ENCODE results near the gene CUL3. TPM values are rescaled to one million over a fixed set of nuclear protein-coding genes. Genes with fewer than 3 reads are reported as not detected.
"Not testable (repeated sequence)": the region's sequence is repeated elsewhere in the genome, so short reads cannot be mapped to it uniquely, and the experiment has no call there.

The CUL3 gene
- 67.6 and 77.2 TPM in 2 replicates for total RNA-seq (2014; rRNA removed; shearing (Covaris generic))
- 63.0 and 69.9 TPM in 2 replicates for polyA plus RNA-seq (2015; cell fraction: cytosol; rRNA removed)
- 45.4 and 45.7 TPM in 2 replicates for polyA plus RNA-seq (2015; cell fraction: nucleus; rRNA removed)

DNA sequence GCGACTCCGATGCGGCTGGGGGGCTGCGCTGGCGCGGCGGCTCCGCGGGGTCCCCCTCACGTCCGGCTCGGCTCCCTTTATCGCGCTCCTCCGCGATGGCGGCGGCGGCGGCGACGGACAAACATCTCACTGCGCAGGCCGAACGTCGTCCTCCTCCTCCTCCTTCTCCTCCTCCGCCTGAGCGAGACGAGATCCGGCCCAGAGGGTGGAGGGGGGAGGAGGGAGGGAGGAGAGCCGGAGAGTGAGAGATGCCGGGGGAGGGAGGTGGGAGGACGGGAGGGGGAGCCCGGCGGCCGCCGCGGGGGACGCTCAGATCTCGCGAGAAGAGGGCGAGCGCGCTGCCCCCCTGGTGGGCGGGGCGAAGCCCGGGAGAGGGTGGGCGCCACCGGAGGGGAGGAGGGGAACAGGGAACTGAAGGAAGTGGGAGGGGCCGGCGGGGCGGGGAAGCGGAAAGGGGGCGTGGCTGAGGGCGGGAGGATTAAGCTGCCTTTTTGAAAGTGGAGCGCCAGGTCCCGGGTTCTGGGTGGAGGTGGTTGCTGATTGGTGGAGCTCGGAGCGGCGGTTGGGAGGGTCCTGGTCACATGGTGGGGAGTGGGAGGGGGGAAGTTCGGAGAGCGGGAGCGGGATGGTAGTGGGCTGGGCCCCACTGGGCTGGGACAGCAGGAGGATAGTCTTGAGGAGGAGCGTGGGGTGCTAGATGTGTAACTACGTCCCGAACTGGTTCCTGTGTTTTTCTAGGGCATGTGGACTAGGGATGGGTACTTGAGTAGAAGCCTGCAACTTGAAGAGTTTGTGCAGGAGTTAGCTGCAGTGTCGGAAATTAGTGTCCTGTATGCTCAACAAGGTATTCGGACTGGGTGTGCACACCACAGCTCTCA lies at the start of gene CUL3:
Gene CUL3, minus strand, starts transcription at position 153 of the 878 bp plus-strand sequence. CDS start 354 bp downstream, outside the sequence.
- DNase-seq (ENCODE audit: low read depth) = peak; percentile 96

DNA sequence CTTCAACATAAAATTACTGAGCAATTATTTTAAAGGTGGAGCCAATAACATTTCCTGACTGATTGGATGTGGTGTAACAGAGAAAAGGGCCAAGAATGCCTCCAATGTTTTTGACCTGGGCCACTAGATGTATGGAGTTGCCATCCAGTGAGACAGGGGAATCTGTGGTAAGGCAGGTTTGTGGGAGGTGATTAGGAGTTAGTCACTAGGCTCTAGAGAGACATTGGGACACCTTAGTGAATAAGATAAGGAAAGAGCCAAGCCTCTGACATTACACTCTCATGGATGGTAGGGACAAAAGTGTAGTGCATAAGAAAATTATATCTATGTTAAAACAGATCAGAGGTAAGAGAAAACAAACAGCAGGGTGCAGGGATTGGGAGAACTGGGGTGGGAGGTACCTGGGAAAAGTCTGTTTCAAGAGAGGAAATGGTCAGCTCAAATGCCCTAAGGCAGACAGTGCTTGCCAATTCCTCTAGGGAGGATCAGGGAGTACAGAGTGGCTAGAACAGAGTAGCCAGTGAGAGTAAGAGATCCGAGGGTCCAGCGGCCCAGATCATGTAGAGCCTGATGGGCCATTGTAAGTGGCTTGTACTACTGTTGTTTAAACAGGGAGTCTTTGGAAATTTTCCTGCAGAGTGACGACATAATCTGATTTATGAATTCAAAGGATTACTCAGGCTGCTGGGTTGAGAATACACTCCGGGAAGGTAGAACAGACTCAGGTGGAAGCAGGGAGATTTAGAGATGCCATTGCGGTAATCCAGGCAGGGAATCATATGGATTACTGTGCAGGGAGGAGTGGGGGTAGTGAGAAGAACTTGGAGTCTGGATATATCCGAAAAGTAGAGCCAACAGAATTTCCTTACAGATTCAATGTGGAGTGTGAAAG lies 45.7 kb upstream of the CUL3 start:
- DNase-seq (ENCODE audit: low read depth) = no peak

DNA sequence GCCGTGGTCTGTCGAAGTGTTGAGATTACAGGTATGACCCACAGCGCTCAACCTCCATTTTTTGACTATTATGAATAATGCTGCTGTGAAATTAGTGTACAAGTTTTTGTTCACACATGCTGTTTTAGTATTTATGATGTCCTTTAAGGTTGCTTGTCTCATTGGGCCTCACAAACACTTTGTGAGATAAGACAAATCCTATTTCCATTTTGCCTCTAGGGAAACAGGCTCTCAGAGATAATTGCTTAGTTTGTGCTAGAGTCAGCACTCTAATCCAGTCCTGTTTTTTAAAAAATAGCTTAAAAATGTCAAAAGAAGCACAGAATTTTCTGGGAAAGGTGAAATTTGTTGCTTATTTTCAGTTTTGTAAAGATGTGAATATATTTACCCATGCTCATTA lies 43.3 kb upstream of the CUL3 start:
- no peak for DNase-seq (ENCODE audit: low read depth)

DNA sequence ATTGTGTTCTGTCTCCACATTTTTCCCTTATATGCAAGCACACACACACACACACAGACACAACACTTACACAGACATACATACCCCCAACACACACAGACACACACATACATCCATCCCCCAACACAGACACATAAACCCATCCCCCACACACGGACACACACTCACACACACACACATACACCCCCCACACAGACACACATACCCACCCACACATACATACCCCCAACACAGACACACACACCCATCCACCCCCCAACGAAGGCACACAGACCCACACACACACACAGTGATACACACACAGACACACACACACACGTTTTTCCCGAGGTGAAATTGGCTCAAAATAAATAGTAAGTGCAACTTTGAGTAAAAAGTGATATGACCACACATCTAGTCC lies 41.6 kb upstream of the CUL3 start:
- no peak for DNase-seq (ENCODE audit: low read depth)

DNA sequence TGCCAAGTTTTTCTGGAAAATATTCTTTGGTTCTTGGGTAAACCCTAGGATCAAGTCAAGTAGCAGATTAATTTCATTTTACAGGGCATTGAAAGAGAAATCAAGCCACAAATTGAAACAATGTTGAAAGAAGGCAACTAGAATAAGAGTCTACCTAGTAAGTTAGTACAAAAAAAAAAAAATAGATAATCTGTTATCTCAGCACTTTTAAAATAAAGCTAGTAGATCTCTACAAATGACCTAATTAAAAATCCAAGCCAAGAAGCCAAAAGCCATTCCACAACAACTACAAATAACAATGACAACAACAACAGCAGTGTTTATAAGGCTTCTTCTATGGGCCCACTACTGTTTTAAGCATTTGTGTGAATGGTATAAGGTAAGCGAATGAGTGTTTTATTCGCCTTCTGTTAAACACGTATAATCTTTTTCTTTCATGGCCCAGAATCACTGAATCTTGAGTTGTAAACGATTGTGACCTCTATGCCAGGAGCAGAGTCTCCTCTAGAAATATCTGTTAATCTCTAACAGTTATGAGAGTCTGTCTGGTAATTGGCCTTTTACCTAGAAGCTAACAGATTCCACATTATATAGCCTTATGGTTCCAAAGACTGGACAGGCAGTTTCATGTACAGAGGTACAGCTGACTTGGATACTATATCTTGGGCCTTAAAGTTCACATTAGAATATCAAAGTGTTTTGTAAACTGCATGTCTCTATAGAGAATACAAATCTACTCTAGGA lies 28.6 kb upstream of the CUL3 start:
- no peak for DNase-seq (ENCODE audit: low read depth)

DNA sequence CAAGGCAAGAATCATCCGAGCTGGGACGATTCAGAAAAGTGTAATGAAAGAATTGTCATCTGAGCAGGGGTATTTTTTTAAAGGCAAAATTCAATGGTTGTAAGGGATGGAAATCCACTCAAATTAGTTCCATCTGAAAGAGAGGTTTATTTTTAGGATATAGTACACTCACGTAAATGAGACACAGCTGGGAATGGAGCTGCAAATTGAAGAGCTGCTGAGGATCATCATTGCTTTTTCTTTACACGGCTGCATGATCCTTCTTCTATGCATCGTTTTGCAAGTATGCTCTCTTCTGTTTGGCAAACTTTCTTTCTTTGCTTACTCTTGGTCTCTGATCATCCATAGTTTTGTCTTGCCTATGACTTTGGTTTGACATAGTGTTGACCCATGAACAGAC lies 27.4 kb upstream of the CUL3 start:
- no peak for DNase-seq (ENCODE audit: low read depth)

DNA sequence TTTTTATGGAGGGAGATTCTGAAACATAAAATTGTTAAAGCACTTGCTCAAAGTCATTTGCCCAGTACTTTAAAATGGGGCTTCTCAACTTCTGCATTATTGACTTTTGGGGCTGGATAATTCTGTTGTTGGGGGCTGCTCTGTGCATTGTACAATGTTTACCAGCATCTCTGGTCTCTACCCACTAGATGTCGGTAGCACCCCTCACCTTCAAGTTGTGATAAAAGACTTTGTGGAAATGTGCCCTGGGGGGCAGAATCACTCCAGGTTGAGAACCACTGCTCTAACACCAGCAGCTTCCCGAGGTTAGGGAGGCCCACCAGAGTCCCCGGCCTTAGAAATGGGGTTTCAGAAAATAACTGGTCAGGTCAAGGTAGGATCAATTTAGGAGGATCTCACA lies 26.8 kb upstream of the CUL3 start:
- no peak for DNase-seq (ENCODE audit: low read depth)

DNA sequence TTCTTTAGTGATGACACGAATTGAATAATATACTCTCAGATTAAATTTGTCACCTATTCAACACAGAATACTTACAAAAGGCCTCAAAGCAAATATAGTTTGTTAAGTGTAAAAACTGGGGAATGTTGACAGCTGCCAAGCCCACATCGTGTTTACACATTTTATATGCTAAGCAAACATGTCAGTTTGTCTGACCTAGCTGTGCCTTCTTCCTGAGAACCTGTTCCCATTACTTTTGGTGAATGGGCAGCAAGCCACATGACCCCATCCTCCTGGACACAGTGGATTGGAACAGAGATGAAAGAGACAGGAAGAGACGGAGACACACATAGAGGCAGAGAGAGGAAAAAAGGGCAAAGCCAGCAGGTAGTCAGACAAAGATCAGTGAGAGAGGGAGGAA lies 22.9 kb upstream of the CUL3 start:
- DNase-seq (ENCODE audit: low read depth) = no peak

DNA sequence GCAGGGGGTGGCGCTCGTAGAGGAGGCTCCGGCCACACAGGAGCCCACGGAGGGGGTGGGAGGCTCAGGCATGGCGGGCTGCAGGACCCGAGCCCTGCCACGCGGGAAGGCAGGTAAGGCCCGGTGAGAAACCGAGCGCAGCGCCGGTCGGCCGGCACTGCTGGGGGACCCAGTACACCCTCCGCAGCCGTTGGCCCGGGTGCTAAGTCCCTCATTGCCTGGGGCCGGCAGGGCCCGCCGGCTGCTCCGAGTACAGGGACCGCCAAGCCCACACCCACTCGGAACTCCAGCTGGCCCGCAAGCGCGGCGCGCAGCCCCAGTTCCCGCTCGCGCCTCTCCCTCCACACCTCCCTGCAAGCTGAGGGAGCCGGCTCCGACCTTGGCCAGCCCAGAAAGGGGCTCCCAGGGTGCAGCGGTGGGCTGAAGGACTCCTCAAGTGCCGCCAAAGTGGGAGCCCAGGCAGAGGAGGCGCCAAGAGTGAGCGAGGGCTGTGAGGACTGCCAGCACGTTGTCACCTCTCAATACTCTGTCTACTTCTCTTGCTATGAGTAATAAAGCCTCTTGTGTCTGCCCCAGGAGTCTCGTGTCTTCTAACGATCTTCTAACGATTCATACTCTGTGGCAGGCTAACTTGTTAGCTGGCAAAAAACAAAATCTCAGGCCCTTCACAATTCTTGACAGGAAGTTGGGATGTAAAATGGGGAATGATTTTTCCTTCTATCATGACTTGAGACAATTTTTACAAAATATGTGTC lies 18.8 kb upstream of the CUL3 start:
- not testable (repeated sequence) for DNase-seq (ENCODE audit: low read depth)

DNA sequence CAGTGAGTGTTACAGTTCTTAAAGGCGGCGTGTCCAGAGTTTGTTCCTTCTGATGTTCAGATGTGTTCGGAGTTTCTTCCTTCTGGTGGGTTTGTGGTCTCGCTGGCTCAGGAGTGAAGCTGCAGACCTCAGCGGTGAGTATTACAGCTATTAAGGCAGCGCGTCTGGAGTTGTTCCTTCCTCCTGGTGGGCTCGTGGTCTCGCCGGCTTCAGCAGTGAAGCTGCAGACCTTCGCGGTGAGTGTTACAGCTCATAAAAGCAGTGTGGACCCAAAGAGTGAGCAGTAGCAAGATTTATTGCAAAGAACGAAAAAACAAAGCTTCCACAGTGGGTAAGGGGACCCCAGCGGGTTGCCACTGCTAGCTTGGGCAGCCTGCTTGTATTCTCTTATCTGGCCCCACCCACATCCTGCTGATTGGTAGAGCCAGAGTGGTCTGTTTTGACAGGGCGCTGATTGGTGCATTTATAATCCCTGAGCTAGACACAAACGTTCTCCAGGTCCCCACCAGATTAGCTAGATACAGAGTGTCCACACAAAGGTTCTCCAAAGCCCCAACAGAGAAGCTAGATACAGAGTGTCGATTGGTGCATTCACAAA lies 17.7 kb upstream of the CUL3 start:
- not testable (repeated sequence) for DNase-seq (ENCODE audit: low read depth)

DNA sequence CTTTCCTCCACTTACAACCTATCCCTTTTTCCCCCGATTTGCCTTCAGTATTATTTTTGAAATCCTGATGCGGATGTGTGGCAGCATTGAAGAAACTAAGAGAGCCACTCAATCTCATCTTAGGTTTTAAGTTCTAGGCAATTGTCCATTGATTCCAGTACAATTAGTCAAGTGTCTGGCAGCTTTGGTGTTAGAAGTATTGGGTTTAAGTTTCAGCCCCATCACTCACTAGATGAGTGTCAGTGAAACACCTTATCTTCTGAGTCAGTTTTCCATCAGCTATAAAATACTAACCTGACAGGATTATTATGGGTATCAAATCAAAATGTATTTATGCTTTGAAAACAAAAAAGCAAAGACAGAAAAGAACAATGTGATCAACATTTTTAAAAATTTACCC lies 16.8 kb upstream of the CUL3 start:
- no peak for DNase-seq (ENCODE audit: low read depth)

DNA sequence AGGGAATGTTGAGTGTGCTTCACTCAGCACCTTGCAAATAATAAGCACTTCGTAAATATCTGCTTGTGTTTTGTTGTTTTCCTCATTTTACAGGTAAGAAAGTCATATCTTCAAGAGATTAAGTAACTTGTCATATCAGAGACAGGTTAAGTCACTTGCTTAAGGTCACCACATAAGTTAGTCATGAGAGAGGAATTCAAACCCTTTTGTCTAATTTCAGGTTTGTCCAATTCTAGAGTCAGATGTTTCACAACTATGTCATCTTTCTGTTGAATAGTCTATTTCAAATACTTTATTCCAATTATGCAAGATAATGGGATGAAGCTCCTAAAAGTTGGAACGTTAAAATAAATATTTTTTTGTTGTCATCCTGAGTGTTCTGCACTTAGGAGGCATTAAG lies 13.5 kb upstream of the CUL3 start:
- DNase-seq (ENCODE audit: low read depth) = no peak

DNA sequence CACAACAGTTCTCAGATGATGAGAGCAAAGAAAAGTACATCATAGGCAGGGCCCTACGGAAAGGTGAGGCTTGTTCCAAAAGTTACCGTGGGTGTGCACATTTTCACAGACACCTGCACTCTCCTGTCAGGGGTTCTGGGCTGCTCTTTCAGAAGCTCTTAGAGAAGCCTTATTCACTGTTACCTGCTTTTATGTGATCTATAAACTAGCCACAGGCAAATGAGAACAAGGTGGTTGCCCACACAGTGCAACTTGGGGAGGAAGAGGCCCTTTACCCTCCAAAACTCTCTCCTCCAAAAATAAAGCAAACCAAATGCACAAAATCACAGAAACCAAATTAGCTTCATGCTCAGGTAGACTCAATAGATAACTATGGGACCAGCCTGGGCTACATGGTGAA lies 11.1 kb upstream of the CUL3 start:
- DNase-seq (ENCODE audit: low read depth) = no peak

DNA sequence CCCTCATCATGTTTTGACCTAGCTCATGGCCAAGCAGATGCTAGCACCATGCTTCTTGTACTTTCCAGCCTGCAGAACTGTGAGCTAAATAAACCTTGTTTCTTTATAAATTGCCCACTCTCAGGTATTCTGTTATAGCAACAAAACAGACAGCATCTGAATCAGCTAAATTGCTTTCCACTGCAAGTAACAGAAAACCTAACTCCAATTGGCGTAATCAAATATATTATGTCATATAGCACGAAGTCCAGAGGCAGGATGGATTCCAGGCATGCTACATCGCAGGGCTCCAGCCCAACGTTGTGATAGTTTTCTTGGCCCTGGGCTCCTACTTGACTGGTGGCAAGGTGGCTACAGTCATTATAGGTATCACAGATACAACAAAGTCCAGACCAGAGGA lies 10.4 kb upstream of the CUL3 start:
- no peak for DNase-seq (ENCODE audit: low read depth)

DNA sequence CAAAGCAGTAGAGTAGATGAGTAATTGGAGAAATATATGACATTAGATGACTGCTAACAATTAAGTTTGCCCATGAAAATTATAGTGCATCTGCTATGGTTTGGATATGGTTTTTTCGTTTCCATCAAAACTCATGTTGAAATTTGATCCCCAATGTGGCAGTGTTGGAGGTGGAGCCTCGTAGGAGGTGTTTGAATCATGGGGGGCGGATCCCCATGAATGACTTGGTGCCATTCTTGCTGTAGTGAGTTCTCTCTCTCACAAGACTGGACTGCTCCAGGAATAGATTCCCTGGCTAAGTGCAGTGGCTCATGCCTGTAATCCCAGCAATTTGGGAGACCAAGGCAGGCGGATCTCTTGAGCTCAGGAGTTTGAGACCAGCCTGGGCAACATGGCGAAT lies 9.7 kb upstream of the CUL3 start:
- peak; percentile 44 for DNase-seq (ENCODE audit: low read depth)

DNA sequence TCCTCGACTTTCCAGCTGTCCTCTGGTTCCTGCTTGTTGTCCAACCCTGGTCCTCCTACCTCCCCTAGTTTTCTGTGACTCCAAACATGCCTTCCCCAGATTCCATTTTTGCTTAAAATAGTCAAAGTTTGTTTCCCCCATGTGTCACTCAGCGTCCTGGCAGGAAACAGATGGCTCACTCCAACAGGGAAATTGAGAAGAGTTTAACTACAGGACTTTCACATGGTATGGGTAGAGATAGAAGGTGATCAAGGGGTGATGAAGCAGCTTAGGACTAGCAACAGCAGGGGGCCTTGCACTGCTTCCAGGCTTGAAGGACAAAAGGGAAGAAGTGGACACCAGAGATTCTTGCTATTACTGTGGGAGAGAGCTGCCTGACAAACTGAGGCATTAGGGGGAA lies 6.1 kb upstream of the CUL3 start:
- no peak for DNase-seq (ENCODE audit: low read depth)

DNA sequence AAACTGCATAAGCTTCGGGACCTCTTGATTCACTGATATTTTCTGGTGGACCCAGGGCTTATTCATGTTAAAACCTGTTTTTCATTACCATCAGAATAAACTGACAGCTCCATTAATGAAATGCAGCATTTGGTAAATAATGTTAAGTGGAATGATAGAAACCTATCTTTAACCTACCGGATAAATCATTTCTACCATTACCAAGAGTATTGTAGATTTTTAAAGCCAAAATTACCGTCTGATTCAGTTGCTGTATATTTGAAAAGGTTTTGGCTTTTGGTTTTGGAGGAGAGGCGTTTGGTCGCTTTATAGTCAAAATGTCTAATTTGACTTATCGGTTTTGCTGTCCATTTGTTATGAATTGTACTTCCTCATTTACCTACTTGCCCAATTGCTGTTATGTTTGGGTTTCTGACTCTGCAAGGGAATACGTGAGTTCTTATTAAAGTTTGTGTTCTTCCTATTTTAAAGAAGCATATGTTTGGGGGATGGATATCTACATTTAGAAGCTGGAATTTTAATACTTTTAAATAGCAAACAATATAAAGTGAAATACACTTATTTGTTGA lies 1.0 kb upstream of the CUL3 start:
- DNase-seq (ENCODE audit: low read depth) = no peak

DNA sequence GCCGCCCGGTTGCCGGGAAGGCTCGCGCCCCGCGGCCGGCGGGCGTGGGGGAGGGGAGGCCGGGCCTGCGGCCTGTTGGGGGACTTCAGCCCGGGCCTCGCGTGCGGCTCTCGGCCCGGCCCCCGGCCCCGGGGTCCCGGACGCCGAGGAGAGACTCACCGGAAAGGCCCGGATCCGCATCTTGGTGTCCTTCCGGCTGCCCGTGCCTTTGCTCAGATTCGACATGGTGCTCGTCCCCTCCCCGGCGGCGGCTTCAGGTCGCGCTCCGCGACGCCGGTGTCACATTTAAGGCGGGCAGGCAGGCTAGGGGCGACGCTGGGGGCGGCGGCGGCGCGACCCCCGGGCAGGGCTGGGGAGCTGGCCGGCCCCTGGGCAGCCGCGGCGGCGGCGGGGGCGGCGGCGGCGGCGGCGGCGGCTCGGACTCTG lies 365 bp downstream of the CUL3 start:
- DNase-seq (ENCODE audit: low read depth) = peak; percentile 14

DNA sequence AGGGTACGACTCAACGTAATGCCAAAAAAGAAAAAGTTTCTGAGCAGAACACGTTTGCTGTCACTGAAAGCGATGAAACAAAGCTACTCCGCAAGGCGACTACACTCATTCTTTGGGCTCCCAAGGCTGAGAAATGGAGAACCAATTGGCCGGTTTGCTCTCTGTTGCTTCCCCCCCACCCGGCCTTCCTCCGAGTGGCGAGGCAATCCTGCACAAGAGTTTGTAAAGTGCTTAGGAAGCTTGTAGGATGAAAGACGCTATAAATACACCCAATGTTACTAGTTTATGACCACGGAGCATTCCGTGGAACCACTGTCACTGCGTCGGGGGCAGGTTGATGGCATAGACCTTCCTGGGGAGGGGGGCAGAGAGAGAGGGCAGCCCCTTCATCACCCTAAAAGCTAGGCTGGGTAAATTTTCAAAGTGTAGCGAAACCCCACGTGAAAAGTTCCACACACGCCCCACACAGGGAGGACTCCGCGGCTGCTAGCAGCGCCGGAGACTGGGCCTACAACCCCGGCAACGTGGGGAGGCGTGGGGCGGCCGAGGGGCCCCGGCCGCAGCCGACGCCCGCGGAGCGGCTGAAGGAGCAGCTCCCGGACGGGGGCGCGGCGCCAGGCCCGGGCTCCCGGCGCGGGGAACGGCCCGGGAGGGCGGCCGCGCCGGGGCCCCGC lies 915 bp downstream of the CUL3 start:
- DNase-seq (ENCODE audit: low read depth) = peak; percentile 20

Measured in HT1080 (cell line).